ENCODE results near the gene LRRC32.

LRRC32 gene

GRCh38 chr11:76686261-76687079 lies 15.9 kb upstream of the LRRC32 start:
- Histone ChIP-seq H3K9ac (ENCODE audit: low read length) (no peak overlapping the region), H3K36me3 (ENCODE audit: control insufficient read depth in 1 of 2, insufficient read depth in 2 of 2, low read length in 2 of 2) (no peaks in the 10 kb centered on the region), H3K4me2 (ENCODE audit: low read length) (no peak overlapping the region), H2AK5ac (ENCODE audit: low read length) (no peak overlapping the region), H3K14ac (ENCODE audit: low read length) (no peak overlapping the region), H3K79me1 (ENCODE audit: low read length) (peaks cover 6% of the 10 kb centered on the region), H2BK120ac (ENCODE audit: insufficient read depth, low read length, poor library complexity) (no peak overlapping the region), H3K27me3 (ENCODE audit: insufficient read depth, low read length) (no peaks in the 10 kb centered on the region), H4K8ac (ENCODE audit: low read depth, low read length) (no peak overlapping the region), H2BK12ac (ENCODE audit: low read length) (no peak overlapping the region), H3K79me2 (ENCODE audit: control insufficient read depth, insufficient read depth, low read length, poor library complexity) (no peaks in the 10 kb centered on the region), H2AFZ (ENCODE audit: insufficient read depth, low read length, poor library complexity) (no peak overlapping the region), H4K12ac (ENCODE audit: low read depth, low read length) (no peak overlapping the region), H3K18ac (ENCODE audit: low read length) (no peak overlapping the region), H3K27ac (ENCODE audit: low read depth, low read length) (no peak overlapping the region), H2BK5ac (ENCODE audit: low read depth, low read length, poor library complexity) (no peak overlapping the region), H3K9me3 (ENCODE audit: insufficient read depth, low read depth, low read length) (peaks cover 2% of the 10 kb centered on the region), H3K4me3 (ENCODE audit: low read depth, low read length) (no peak overlapping the region), H3K23ac (ENCODE audit: low read length) (no peak overlapping the region), H3K4ac (ENCODE audit: low read depth, low read length) (no peak overlapping the region), H4K91ac (ENCODE audit: low read depth, low read length) (no peak overlapping the region), H3K4me1 (ENCODE audit: control insufficient read depth in 1 of 2, insufficient read depth in 2 of 2, low read length in 2 of 2) (peaks cover 4 to 8% of the 10 kb centered on the region in 2 experiments)
- WGBS (ENCODE audit: extremely low coverage, insufficient coverage, insufficient read length), result no CpG with 5 or more reads among the region's 16 CpGs
- DNase-seq, result no peak

GRCh38 chr11:76685831-76686230 lies 15.3 kb upstream of the LRRC32 start:
- H2AFZ ChIP-seq (ENCODE audit: insufficient read depth, low read length, poor library complexity), result no peak overlapping the region
- WGBS (ENCODE audit: extremely low coverage, insufficient coverage, insufficient read length), result no CpG with 5 or more reads among the region's 7 CpGs
- H3K14ac ChIP-seq (ENCODE audit: low read length), result no peak overlapping the region
- H3K4ac ChIP-seq (ENCODE audit: low read depth, low read length), result no peak overlapping the region
- no peak overlapping the region for H2BK5ac ChIP-seq (ENCODE audit: low read depth, low read length, poor library complexity)
- H3K23ac ChIP-seq (ENCODE audit: low read length), result no peak overlapping the region
- H2AK5ac ChIP-seq (ENCODE audit: low read length), result no peak overlapping the region
- H3K4me1 ChIP-seq (ENCODE audit: control insufficient read depth in 1 of 2, insufficient read depth in 2 of 2, low read length in 2 of 2), result peaks cover 4 to 8% of the 10 kb centered on the region in 2 experiments
- no peak overlapping the region for H2BK12ac ChIP-seq (ENCODE audit: low read length)
- no peak overlapping the region for H4K8ac ChIP-seq (ENCODE audit: low read depth, low read length)
- no peak overlapping the region for H3K27ac ChIP-seq (ENCODE audit: low read depth, low read length)
- no peak for DNase-seq
- H3K4me2 ChIP-seq (ENCODE audit: low read length), result no peak overlapping the region
- H3K27me3 ChIP-seq (ENCODE audit: insufficient read depth, low read length), result no peaks in the 10 kb centered on the region
- no peaks in the 10 kb centered on the region for H3K79me2 ChIP-seq (ENCODE audit: control insufficient read depth, insufficient read depth, low read length, poor library complexity)
- H2BK120ac ChIP-seq (ENCODE audit: insufficient read depth, low read length, poor library complexity), result no peak overlapping the region
- no peaks in the 10 kb centered on the region for H3K36me3 ChIP-seq (ENCODE audit: control insufficient read depth in 1 of 2, insufficient read depth in 2 of 2, low read length in 2 of 2)
- H4K91ac ChIP-seq (ENCODE audit: low read depth, low read length), result no peak overlapping the region
- peaks cover 6% of the 10 kb centered on the region for H3K79me1 ChIP-seq (ENCODE audit: low read length)
- H4K12ac ChIP-seq (ENCODE audit: low read depth, low read length), result no peak overlapping the region
- H3K18ac ChIP-seq (ENCODE audit: low read length), result no peak overlapping the region
- H3K4me3 ChIP-seq (ENCODE audit: low read depth, low read length), result no peak overlapping the region
- no peak overlapping the region for H3K9ac ChIP-seq (ENCODE audit: low read length)
- H3K9me3 ChIP-seq (ENCODE audit: insufficient read depth, low read depth, low read length), result peaks cover 2% of the 10 kb centered on the region

- H3K79me1 ChIP-seq (ENCODE audit: low read length), result peaks cover 12% of the 10 kb centered on the region
- no peak overlapping the region for H2AK5ac ChIP-seq (ENCODE audit: low read length)
- no peaks in the 10 kb centered on the region for H3K36me3 ChIP-seq (ENCODE audit: control insufficient read depth in 1 of 2, insufficient read depth in 2 of 2, low read length in 2 of 2)
- H3K4me1 ChIP-seq (ENCODE audit: control insufficient read depth in 1 of 2, insufficient read depth in 2 of 2, low read length in 2 of 2), result peaks cover 4 to 11% of the 10 kb centered on the region in 2 experiments
- no peak overlapping the region for H3K27ac ChIP-seq (ENCODE audit: low read depth, low read length)
- H3K9ac ChIP-seq (ENCODE audit: low read length), result no peak overlapping the region
- no peak overlapping the region for H3K23ac ChIP-seq (ENCODE audit: low read length)
- no peak overlapping the region for H4K12ac ChIP-seq (ENCODE audit: low read depth, low read length)
- no peak overlapping the region for H3K4me3 ChIP-seq (ENCODE audit: low read depth, low read length)
- H2AFZ ChIP-seq (ENCODE audit: insufficient read depth, low read length, poor library complexity), result no peak overlapping the region
- H3K27me3 ChIP-seq (ENCODE audit: insufficient read depth, low read length), result no peaks in the 10 kb centered on the region
- no peaks in the 10 kb centered on the region for H3K79me2 ChIP-seq (ENCODE audit: control insufficient read depth, insufficient read depth, low read length, poor library complexity)
- no peak overlapping the region for H2BK5ac ChIP-seq (ENCODE audit: low read depth, low read length, poor library complexity)
- H3K4me2 ChIP-seq (ENCODE audit: low read length), result no peak overlapping the region
- H4K8ac ChIP-seq (ENCODE audit: low read depth, low read length), result no peak overlapping the region
- H3K9me3 ChIP-seq (ENCODE audit: insufficient read depth, low read depth, low read length), result peaks cover 2% of the 10 kb centered on the region
- no peak overlapping the region for H3K18ac ChIP-seq (ENCODE audit: low read length)
- no peak for DNase-seq
- H3K4ac ChIP-seq (ENCODE audit: low read depth, low read length), result no peak overlapping the region
- H3K14ac ChIP-seq (ENCODE audit: low read length), result no peak overlapping the region
- no peak overlapping the region for H4K91ac ChIP-seq (ENCODE audit: low read depth, low read length)
- H2BK120ac ChIP-seq (ENCODE audit: insufficient read depth, low read length, poor library complexity), result no peak overlapping the region
- H2BK12ac ChIP-seq (ENCODE audit: low read length), result no peak overlapping the region
- no CpG with 5 or more reads among the region's 9 CpGs for WGBS (ENCODE audit: extremely low coverage, insufficient coverage, insufficient read length)
Observed at GRCh38 chr11:76685237-76685636, 14.7 kb upstream of the LRRC32 start.

- H3K18ac ChIP-seq (ENCODE audit: low read length), result no peak overlapping the region
- H3K9me3 ChIP-seq (ENCODE audit: insufficient read depth, low read depth, low read length), result peaks cover 2% of the 10 kb centered on the region
- H3K4me2 ChIP-seq (ENCODE audit: low read length), result no peak overlapping the region
- peaks cover 10% of the 10 kb centered on the region for H3K79me1 ChIP-seq (ENCODE audit: low read length)
- H2BK12ac ChIP-seq (ENCODE audit: low read length), result no peak overlapping the region
- no peak overlapping the region for H4K8ac ChIP-seq (ENCODE audit: low read depth, low read length)
- H2AFZ ChIP-seq (ENCODE audit: insufficient read depth, low read length, poor library complexity), result no peak overlapping the region
- H3K27ac ChIP-seq (ENCODE audit: low read depth, low read length), result no peak overlapping the region
- H2BK120ac ChIP-seq (ENCODE audit: insufficient read depth, low read length, poor library complexity), result no peak overlapping the region
- no peaks in the 10 kb centered on the region for H3K36me3 ChIP-seq (ENCODE audit: control insufficient read depth in 1 of 2, insufficient read depth in 2 of 2, low read length in 2 of 2)
- H3K9ac ChIP-seq (ENCODE audit: low read length), result no peak overlapping the region
- no peak overlapping the region for H4K12ac ChIP-seq (ENCODE audit: low read depth, low read length)
- H2BK5ac ChIP-seq (ENCODE audit: low read depth, low read length, poor library complexity), result no peak overlapping the region
- no CpG with 5 or more reads among the region's 5 CpGs for WGBS (ENCODE audit: extremely low coverage, insufficient coverage, insufficient read length)
- H3K23ac ChIP-seq (ENCODE audit: low read length), result no peak overlapping the region
- H3K79me2 ChIP-seq (ENCODE audit: control insufficient read depth, insufficient read depth, low read length, poor library complexity), result no peaks in the 10 kb centered on the region
- no peak overlapping the region for H3K4ac ChIP-seq (ENCODE audit: low read depth, low read length)
- H4K91ac ChIP-seq (ENCODE audit: low read depth, low read length), result no peak overlapping the region
- no peak overlapping the region for H3K4me3 ChIP-seq (ENCODE audit: low read depth, low read length)
- H2AK5ac ChIP-seq (ENCODE audit: low read length), result no peak overlapping the region
- no peaks in the 10 kb centered on the region for H3K27me3 ChIP-seq (ENCODE audit: insufficient read depth, low read length)
- H3K4me1 ChIP-seq (ENCODE audit: control insufficient read depth in 1 of 2, insufficient read depth in 2 of 2, low read length in 2 of 2), result peaks cover 2 to 6% of the 10 kb centered on the region in 2 experiments
- DNase-seq, result peak in 1 of 2 donors; percentile 35
- no peak overlapping the region for H3K14ac ChIP-seq (ENCODE audit: low read length)
Observed at GRCh38 chr11:76684516-76684915, 14.0 kb upstream of the LRRC32 start.
